GM23248 (cell line): ENCODE measurements around the gene MSANTD2.

Experiments used
- EZH2 ChIP-seq: fragments of 200-600 bp; sonication (generic); IDR thresholded peaks from 2 replicates; pipeline ENCODE4 v1.6.1; 2018; ENCODE audit warnings: antibody characterized with exemption, mild to moderate bottlenecking; ENCODE audit not compliant: insufficient read depth, poor library complexity, severe bottlenecking
- EZH2phosphoT487 ChIP-seq: fragments of 200-600 bp; sonication (generic); IDR thresholded peaks from 2 replicates; pipeline ENCODE4 v1.6.1; 2018; ENCODE audit warnings: antibody characterized with exemption, moderate library complexity, mild to moderate bottlenecking, low read depth; ENCODE audit not compliant: insufficient read depth

DNA sequence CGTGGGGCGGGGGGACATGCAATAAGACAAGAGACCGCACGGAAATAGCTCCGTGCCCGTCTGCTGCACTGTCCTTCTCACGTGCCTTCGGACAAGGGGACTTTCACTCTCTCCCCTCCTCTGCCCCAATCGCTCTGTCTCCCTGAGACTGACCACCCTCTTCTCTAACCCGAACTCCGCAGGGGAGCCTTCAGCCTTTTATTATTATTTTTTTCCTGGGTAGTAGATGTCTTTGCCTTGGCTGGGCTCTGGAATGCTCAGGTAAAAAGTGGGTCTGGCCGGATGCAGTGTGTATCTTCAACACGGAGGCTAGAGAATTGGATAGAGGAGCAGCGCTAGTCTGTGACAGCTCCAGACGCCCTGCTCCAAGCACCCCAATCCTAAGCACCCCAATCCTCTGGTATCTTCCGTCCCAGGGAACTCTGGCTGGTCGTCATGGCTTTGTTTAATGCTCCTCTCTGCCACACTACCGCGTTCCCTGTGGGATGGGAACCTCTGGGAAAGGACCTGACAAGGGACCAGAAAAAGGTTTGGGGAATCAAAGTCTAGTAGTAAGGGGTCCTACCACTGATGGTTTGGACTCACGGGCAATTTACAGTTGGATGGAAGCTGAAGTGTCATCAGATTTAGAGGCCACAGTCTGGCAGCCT lies 39.9 kb upstream of the MSANTD2 start:
- no peak for TF ChIP-seq EZH2phosphoT487
- TF ChIP-seq EZH2 = peak; percentile 45
